Tibial artery (tissue), 4 donors: ENCODE data around the gene CACNA1D.

Experiments
- DNase-seq, 2 donors: peaks; one replicate each; pipeline ENCODE4 v3.0.0-alpha.2; 2019
- H3K27ac ChIP-seq, 2 donors: fragments of 200-600 bp; sonication (generic) in 1 of 2; 1 replicate in 1 of 2; 2 replicates in 1 of 2; pipeline ENCODE4 v1.5.1; 2018 to 2019; ENCODE audit warnings: mild to moderate bottlenecking in 1 of 2
- H3K27me3 ChIP-seq, 2 donors: fragments of 200-600 bp; sonication (generic) in 1 of 2; one replicate each; pipeline versions ENCODE4 v1.5.1 to v1.6.0; 2016 to 2019
- H3K36me3 ChIP-seq, 3 donors: fragments of 200-600 bp; sonication (generic) in 2 of 3; one replicate each; pipeline ENCODE4 v1.5.1; 2016 to 2019; ENCODE audit warnings: mild to moderate bottlenecking in 2 of 3
- H3K4me1 ChIP-seq, 4 donors: fragments of 200-600 bp; sonication (generic) in 2 of 4; 1 replicate in 3 of 4; 2 replicates in 1 of 4; pipeline ENCODE4 v1.5.1; 2016 to 2019
- H3K4me3 ChIP-seq, 2 donors: fragments of 200-600 bp; sonication (generic) in 1 of 2; 1 replicate in 1 of 2; 2 replicates in 1 of 2; pipeline ENCODE4 v1.5.1; 2018 to 2019; ENCODE audit warnings: mild to moderate bottlenecking in 2 of 2
- H3K9me3 ChIP-seq, 3 donors: fragments of 200-600 bp; sonication (generic) in 1 of 3; one replicate each; pipeline ENCODE4 v1.5.1; 2016 to 2019
- CTCF ChIP-seq, 2 experiments: fragments of 200-600 bp in 1 of 2; fragments of 450-650 bp in 1 of 2; IDR thresholded peaks; one replicate each; pipeline ENCODE4 v1.5.1; 2017 to 2019; ENCODE audit warnings: antibody characterized with exemption in 2 of 2, mild to moderate bottlenecking in 1 of 2, moderate library complexity in 1 of 2
- intact Hi-C: fragments of 100-400 bp; cut with DNase I; formaldehyde crosslinking; loops from one replicate; pipeline ENCODE4 v1.15.0; 2023; ENCODE audit warnings: low total_unique reads

Gene CACNA1D

GRCh38 chr3:53845881-53846133, 351.4 kb downstream of the CACNA1D start:
- intact Hi-C loops: no loop called here
- no peaks in the 10 kb centered on the region for H3K36me3 ChIP-seq
- peaks cover 0 to 20% of the 10 kb centered on the region in 2 donors for H3K27me3 ChIP-seq
- no peak for TF ChIP-seq CTCF (IDR thresholded peaks at IDR 0.05)
- H3K27ac ChIP-seq: peak overlapping the region in 1 of 2 donors; percentile 41
- no peak for DNase-seq
- peak overlapping the region; percentile 56 to 71 for H3K4me3 ChIP-seq
- H3K4me1 ChIP-seq: peaks cover 0 to 37% (median 6%) of the 10 kb centered on the region in 4 donors
- no peaks in the 10 kb centered on the region for H3K9me3 ChIP-seq

GRCh38 chr3:53846134-53846850, 351.9 kb downstream of the CACNA1D start, which contains the start of the genes CHDH and IL17RB:
Gene CHDH (minus strand): TSS chr3:53846419. CDS start chr3:53824008, 22,411 bp downstream.
Gene IL17RB (plus strand): TSS chr3:53846568. CDS start chr3:53846589, 21 bp downstream.
- intact Hi-C loops: no loop called here

DNA sequence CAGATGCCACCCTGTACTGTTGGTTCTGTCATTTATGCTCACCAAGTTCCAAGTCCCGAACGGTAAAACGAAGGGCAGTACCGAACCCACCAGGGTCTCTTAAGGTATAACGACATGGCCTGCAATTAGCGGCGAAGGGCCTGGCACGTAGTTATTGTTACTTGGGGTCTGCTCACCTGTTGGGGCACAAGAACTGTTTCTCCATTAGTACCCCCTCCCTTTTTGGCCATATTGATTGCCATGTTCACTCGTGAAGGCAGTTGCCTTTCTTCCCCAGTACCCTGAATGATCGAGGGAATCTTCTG, 352.4 kb downstream of the CACNA1D start:
- TF ChIP-seq CTCF (IDR thresholded peaks at IDR 0.05): no peak
- Histone ChIP-seq H3K27me3 (peaks cover 0 to 20% of the 10 kb centered on the region in 2 donors), H3K9me3 (no peaks in the 10 kb centered on the region), H3K4me3 (peak overlapping the region; percentile 56 to 71), H3K4me1 (peaks cover 0 to 37% (median 6%) of the 10 kb centered on the region in 4 donors), H3K36me3 (no peaks in the 10 kb centered on the region), H3K27ac (no peak overlapping the region)
- intact Hi-C loops: no loop called here
- no peak for DNase-seq

More at GRCh38 chr3:53846134-53846850, 351.9 kb downstream of the CACNA1D start, which contains the start of the genes CHDH and IL17RB:
- Histone ChIP-seq H3K36me3 (no peaks in the 10 kb centered on the region), H3K4me1 (peaks cover 0 to 37% (median 6%) of the 10 kb centered on the region in 4 donors), H3K27ac (peak within 1 kb of the TSS in 1 of 2 donors; percentile 41), H3K27me3 (peaks cover 0 to 20% of the 10 kb centered on the region in 2 donors), H3K4me3 (peak within 1 kb of the TSS; percentile 56 to 71), H3K9me3 (no peaks in the 10 kb centered on the region)
- no peak for TF ChIP-seq CTCF (IDR thresholded peaks at IDR 0.05)
- no peak for DNase-seq

GRCh38 chr3:53849916-53850315, 355.5 kb downstream of the CACNA1D start:
- Histone ChIP-seq H3K27ac (no peak overlapping the region), H3K36me3 (no peaks in the 10 kb centered on the region), H3K4me3 (no peak overlapping the region), H3K9me3 (no peaks in the 10 kb centered on the region), H3K27me3 (peaks cover 0 to 20% of the 10 kb centered on the region in 2 donors), H3K4me1 (peaks cover 0 to 21% (median 6%) of the 10 kb centered on the region in 4 donors)
- DNase-seq: no peak
- intact Hi-C loops: no loop called here
- no peak for TF ChIP-seq CTCF (IDR thresholded peaks at IDR 0.05)

DNA sequence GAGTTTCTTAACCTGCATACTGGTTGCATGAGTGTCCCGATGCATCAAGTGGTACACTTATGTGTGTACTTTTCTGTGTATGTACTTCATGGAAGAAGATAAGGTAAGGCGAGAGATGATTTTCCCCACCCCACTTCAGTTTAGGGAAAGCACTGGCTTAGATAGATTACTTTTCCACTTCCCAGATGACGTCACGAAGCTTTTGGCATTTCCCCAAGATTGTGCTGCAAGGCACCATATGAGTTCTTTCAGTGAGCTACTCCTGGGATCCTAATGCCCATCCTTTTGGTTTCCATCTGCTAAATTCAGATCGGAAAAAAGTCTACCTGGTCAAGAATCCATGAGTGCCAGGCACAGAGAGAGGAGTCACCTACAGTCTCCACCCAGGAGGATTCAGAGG, 356.5 kb downstream of the CACNA1D start:
- Histone ChIP-seq H3K4me3 (no peak overlapping the region), H3K27ac (no peak overlapping the region), H3K9me3 (no peaks in the 10 kb centered on the region), H3K27me3 (peaks cover 0 to 20% of the 10 kb centered on the region in 2 donors), H3K36me3 (no peaks in the 10 kb centered on the region), H3K4me1 (peaks cover 0 to 13% (median 6%) of the 10 kb centered on the region in 4 donors)
- intact Hi-C loops: no loop called here
- no peak for DNase-seq
- no peak for TF ChIP-seq CTCF (IDR thresholded peaks at IDR 0.05)
